Measurements from ENCODE around the gene ATP8B4. TPM values are rescaled to one million over a fixed set of nuclear protein-coding genes. Genes with fewer than 3 reads are reported as not detected.

ATP8B4 gene
- total and polyA plus RNA-seq, 2 of the 8 experiments (the other 6 are each of a cell fraction or from before 2014, with no cell fraction given) = 0.17 to 0.24 TPM

DNA sequence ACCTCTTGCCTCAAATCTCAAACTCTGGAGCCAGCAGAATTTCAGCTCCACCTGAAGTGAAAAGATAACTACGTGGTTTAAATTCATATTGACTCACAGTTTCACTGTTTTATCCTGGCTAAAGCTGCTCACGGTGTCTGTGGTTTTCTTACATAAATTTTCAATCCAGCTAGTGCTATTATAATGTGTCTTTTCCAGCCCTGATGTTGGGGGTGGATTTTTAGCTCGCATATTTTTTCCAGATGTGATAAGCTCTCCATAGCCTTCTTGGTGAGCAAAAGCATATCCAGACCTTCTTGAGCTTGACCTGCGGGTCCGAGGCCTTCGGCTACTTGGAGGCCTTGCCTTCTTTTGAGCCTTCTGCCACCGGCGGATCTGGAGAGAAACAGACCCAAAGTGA, 258.9 kb downstream of the ATP8B4 start:
- no peaks in the 10 kb centered on the region for H3K27me3 ChIP-seq (replicated peaks in 1 of 4; ENCODE audit: control insufficient read depth in 3 of 4, extremely low read depth in 1 of 4, insufficient read depth in 3 of 4, low read length in 3 of 4)
- H3K9ac ChIP-seq (replicated peaks in 1 of 4; ENCODE audit: extremely low read depth in 1 of 4, low read depth in 3 of 4, low read length in 3 of 4) = no peak overlapping the region
- no peak overlapping the region for H2BK20ac ChIP-seq (ENCODE audit: low read length)
- no peak overlapping the region for H2BK120ac ChIP-seq (replicated peaks; ENCODE audit: low read depth, low read length)
- DNase-seq (ENCODE audit: low read depth in 1 of 2, low spot score in 2 of 2) (no peak), FAIRE-seq (no peak)
- no peak overlapping the region for H4K5ac ChIP-seq (ENCODE audit: insufficient read length, low read depth, low read length)
- no peak overlapping the region for H2BK15ac ChIP-seq (ENCODE audit: low read length)
- H2BK5ac ChIP-seq (ENCODE audit: low read depth, low read length) = no peak overlapping the region
- no peaks in the 10 kb centered on the region for H3K79me2 ChIP-seq (ENCODE audit: control insufficient read depth in 1 of 2, insufficient read depth in 2 of 2, low read length in 2 of 2)
- WGBS, 2 experiments (ENCODE audit: extremely low coverage in 1 of 2, insufficient coverage in 1 of 2, insufficient read length in 1 of 2, insufficient replicate concordance in 2 of 2, low coverage in 1 of 2, low lambda C conversion rate in 2 of 2, missing lambda C conversion rate in 1 of 2) = 93% methylated on average over 8 of the region's 8 CpGs; no CpG with 5 or more reads in 1 of the 2 experiments
- H4K20me1 ChIP-seq (replicated peaks in 1 of 2; ENCODE audit: control insufficient read depth in 1 of 2, insufficient read depth in 2 of 2, low read length in 2 of 2) = no peaks in the 10 kb centered on the region
- no peak overlapping the region for H3K18ac ChIP-seq (ENCODE audit: extremely low read depth, low read length)
- no peak overlapping the region for H3K14ac ChIP-seq (ENCODE audit: insufficient read length)
- ChIA-PET POLR2A (ENCODE audit: partially characterized antibody) (no interaction called here), CTCF (ENCODE audit: partially characterized antibody) (interaction anchor here (0.8 to 1.5 kb wide), 5 partner anchors 9 to 191 kb away, joined by 3 to 6 read pairs (median 3); no protein-coding TSS in a partner anchor)
- no peak overlapping the region for H3K27ac ChIP-seq (ENCODE audit: low read depth, low read length)
- H2BK12ac ChIP-seq (ENCODE audit: low read depth, low read length) = no peak overlapping the region
- no peaks in the 10 kb centered on the region for H3K79me1 ChIP-seq (ENCODE audit: low read depth, low read length)
- H3K4me3 ChIP-seq (ENCODE audit: extremely low read depth in 1 of 4, insufficient read depth in 2 of 4, low read depth in 3 of 4, low read length in 4 of 4) = no peak overlapping the region
- H4K8ac ChIP-seq (ENCODE audit: extremely low read depth, insufficient read depth, low read length) = no peak overlapping the region
- no peaks in the 10 kb centered on the region for H3K9me3 ChIP-seq (ENCODE audit: insufficient read depth in 2 of 2, low read depth in 1 of 2, low read length in 1 of 2)
- no peak overlapping the region for H3K4ac ChIP-seq (replicated peaks; ENCODE audit: insufficient read length, low read depth, low read length)
- no peak overlapping the region for H2AK5ac ChIP-seq (ENCODE audit: low read depth, low read length)
- no peak overlapping the region for H4K91ac ChIP-seq (replicated peaks; ENCODE audit: insufficient read length, low read length)
- H3K23me2 ChIP-seq (ENCODE audit: low read depth, low read length) = no peaks in the 10 kb centered on the region
- no peaks in the 10 kb centered on the region for H3K4me1 ChIP-seq (replicated peaks in 1 of 4; ENCODE audit: control insufficient read depth in 3 of 4, insufficient read depth in 4 of 4, low read length in 3 of 4)
- H3K23ac ChIP-seq (ENCODE audit: insufficient read length) = peak overlapping the region; percentile 54
- no peak overlapping the region for H3K56ac ChIP-seq (replicated peaks; ENCODE audit: insufficient read length, low read depth, low read length)
- H2AFZ ChIP-seq (ENCODE audit: low read length) = 0 out of 2 replicates have a peak overlapping the region, but pooled peaks have one; percentile 1
- H3K36me3 ChIP-seq (ENCODE audit: control insufficient read depth in 2 of 4, insufficient read depth in 4 of 4, low read length in 3 of 4) = no peaks in the 10 kb centered on the region
- no peak overlapping the region for H3K4me2 ChIP-seq (ENCODE audit: insufficient read depth in 1 of 2, low read depth in 2 of 2, low read length in 2 of 2)
- TF ChIP-seq HDAC6 (IDR thresholded peaks at IDR 0.05; ENCODE audit: low read depth, low read length) = no peak
- no peak for TF ChIP-seq RNF2 (IDR thresholded peaks at IDR 0.05; ENCODE audit: borderline replicate concordance, low read depth, low read length, missing control alignments, poor library complexity, severe bottlenecking)
- no peak for TF ChIP-seq POLR2AphosphoS5 (IDR thresholded peaks at IDR 0.05; ENCODE audit: low read depth, low read length)
- TF ChIP-seq FOSL1 (IDR thresholded peaks at IDR 0.05; ENCODE audit: insufficient read depth, low read depth, low read length) = no peak
- no peak for TF ChIP-seq POLR2A (IDR thresholded peaks at IDR 0.05; ENCODE audit: control extremely low read depth in 1 of 2, low read depth in 2 of 2, low read length in 2 of 2)
- TF ChIP-seq CBX5 (IDR thresholded peaks at IDR 0.05; ENCODE audit: low read depth, low read length) = no peak
